Activated T-cell treated with anti-CD3 and anti-CD28 coated beads for 1 hour (primary cell): ENCODE results near the gene TTLL3.
"Not testable (repeated sequence)": the region's sequence is repeated elsewhere in the genome, so short reads cannot be mapped to it uniquely, and the experiment has no call there.

Experiments used
- DNase-seq: peaks from one replicate; pipeline ENCODE4 v3.0.0-alpha.2; 2020; ENCODE audit warnings: low read depth

Gene TTLL3, protein sequence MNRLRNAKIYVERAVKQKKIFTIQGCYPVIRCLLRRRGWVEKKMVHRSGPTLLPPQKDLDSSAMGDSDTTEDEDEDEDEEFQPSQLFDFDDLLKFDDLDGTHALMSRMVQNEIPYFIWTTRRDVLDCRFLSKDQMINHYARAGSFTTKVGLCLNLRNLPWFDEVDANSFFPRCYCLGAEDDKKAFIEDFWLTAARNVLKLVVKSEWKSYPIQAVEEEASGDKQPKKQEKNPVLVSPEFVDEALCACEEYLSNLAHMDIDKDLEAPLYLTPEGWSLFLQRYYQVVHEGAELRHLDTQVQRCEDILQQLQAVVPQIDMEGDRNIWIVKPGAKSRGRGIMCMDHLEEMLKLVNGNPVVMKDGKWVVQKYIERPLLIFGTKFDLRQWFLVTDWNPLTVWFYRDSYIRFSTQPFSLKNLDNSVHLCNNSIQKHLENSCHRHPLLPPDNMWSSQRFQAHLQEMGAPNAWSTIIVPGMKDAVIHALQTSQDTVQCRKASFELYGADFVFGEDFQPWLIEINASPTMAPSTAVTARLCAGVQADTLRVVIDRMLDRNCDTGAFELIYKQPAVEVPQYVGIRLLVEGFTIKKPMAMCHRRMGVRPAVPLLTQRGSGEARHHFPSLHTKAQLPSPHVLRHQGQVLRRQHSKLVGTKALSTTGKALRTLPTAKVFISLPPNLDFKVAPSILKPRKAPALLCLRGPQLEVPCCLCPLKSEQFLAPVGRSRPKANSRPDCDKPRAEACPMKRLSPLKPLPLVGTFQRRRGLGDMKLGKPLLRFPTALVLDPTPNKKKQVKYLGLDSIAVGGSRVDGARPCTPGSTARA

GRCh38 chr3:9809615-9810432 lies at the start of gene TTLL3:
Gene TTLL3 (plus strand): TSS chr3:9810262. CDS start chr3:9810662, 400 bp downstream.
- peak; percentile 26 for DNase-seq

- no peak for DNase-seq
Measured at GRCh38 chr3:9760779-9761505, 49.1 kb upstream of the TTLL3 start.

DNA sequence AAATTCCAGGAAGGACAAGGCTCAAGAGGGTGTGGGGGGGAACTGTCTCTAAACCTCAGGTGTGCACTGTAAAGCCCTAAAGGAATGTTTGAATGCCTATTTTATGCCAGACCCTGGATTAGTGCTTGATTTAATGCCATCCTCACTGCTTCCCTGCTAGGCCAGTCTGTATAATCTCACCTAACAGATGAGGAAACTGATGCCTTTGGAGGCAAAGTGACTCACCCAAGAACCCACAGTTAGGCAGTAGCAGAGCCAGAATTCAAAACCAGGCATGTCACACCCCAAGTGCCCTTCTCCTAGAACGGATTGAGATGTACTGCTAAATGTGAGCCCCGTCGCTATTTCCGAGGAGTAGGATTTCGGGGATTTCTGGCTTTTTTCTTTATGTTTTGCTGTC lies 48.1 kb upstream of the TTLL3 start:
- DNase-seq, result no peak

GRCh38 chr3:9762871-9763270 lies 47.2 kb upstream of the TTLL3 start:
- no peak for DNase-seq

- no peak for DNase-seq
Measured at GRCh38 chr3:9765865-9766264, 44.2 kb upstream of the TTLL3 start.

DNA sequence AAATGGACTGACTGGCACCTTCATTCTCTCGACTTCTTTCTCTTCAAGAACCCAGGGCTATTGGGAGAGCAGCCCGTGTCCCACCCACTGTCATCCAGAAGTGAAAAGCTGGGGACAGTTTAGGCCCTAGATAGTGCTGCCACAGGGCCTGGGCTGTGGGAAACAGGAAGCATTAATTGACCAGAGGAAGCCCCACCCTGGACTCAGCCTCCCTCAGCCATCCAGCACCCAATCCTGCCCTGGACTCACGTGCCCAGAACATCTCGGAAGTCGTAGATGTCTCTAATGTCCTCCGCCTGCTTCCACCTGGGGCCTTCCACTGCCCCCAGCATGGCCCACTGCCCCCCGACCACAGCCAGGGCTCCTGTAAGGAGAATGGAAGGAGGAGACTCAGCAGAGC lies 42.6 kb upstream of the TTLL3 start:
- no peak for DNase-seq

GRCh38 chr3:9768141-9768775 lies 41.8 kb upstream of the TTLL3 start:
- no peak for DNase-seq

GRCh38 chr3:9769012-9769411 lies 41.0 kb upstream of the TTLL3 start:
- DNase-seq, result no peak

DNA sequence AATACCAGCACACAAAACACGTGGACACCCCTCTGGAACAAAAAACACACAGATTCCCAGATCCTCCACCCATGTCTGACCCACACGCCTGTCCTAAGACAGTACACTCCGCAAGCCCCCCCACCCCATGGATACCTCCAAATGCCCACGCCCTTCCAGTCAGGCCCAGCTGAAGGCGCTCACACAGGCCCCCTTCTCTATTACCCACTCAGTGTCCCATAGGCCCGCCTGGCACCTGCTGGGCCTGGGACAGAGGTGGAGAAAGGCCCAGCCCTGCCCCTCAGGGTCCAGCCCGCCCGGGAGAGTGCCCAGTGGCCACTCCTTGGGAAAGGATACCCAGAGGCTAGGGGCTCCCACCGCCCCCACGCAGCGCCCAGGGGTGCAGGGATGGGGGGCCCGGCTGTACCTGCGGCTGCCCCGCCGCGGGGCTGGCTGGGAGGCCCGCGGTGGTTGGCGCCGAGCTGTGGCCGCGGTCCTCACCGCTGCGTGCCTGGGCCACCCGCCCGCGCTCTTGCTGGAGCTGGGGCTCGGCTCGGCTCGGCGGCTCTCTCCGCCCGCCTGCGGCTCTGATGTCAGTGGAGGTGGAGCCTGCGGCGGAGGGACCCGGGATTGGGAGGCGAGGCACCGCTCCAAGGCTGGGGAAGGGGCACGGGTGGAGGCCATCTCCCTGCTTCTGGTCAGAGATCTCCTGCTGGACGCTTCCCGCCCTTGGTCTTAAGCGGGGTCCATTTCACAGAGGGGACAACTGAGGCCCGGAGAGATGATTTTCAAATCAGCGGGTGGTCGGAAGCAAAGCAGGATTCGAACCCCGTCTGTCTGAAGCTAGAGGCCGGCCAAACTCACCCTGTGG lies 40.4 kb upstream of the TTLL3 start, which contains the start of gene CAMK1:
Gene CAMK1, minus strand, starts transcription at position 522 of the 850 bp plus-strand sequence. CDS start 2,198 bp downstream, outside the sequence.
- peak; percentile 26 for DNase-seq

DNA sequence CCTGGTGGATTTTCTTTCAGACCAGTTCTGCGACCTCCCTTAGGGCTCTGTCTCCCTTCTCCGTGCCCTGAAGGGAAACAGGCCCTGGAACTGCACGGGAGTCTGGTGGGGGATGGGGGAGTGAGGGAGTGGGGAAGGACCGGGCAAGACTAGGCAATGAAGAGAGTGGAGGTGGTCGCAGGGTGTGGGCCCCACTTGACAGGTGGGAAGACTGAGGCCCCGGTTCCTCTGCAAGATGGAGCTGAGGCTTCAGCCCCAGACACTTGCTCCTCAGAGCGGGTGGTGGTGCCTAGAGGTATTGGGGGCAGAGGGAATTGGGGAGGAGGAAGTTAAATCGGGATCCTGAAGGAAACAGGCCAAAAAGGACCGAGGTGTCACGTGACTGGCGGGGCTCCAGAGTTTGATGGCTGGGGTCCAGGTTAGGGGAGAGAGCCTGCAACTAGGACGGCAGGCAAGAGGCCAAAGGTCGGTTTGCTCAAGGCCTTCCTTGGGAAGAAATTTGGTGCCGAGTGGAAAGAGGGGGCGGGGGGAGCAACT lies 39.7 kb upstream of the TTLL3 start:
- no peak for DNase-seq

GRCh38 chr3:9771007-9771406 lies 39.1 kb upstream of the TTLL3 start:
- DNase-seq, result not testable (repeated sequence)

- no peak for DNase-seq
Measured at GRCh38 chr3:9776896-9777693, 33.0 kb upstream of the TTLL3 start.

GRCh38 chr3:9777694-9778021 lies 32.4 kb upstream of the TTLL3 start:
- no peak for DNase-seq

- DNase-seq, result no peak
Measured at GRCh38 chr3:9778143-9779074, 31.7 kb upstream of the TTLL3 start.

GRCh38 chr3:9779075-9779593 lies 30.9 kb upstream of the TTLL3 start:
- DNase-seq, result no peak

GRCh38 chr3:9779721-9780457 lies 30.2 kb upstream of the TTLL3 start:
- no peak for DNase-seq

- DNase-seq, result no peak
Measured at GRCh38 chr3:9780458-9780812, 29.6 kb upstream of the TTLL3 start.
